Kidney (tissue), 14 donors: ENCODE data around the gene CCDC87. TPM values are rescaled to one million over a fixed set of nuclear protein-coding genes. Genes with fewer than 3 reads are reported as not detected.
"Not testable (repeated sequence)": the region's sequence is repeated elsewhere in the genome, so short reads cannot be mapped to it uniquely, and the experiment has no call there.

ENCODE experiments used
- DNase-seq, 5 donors: peaks; one replicate each; pipeline ENCODE4 v3.0.0-alpha.2; 2013 to 2020
- FAIRE-seq: peaks from 2 replicates; lab custom pipeline; 2012; peaks lifted over from hg19 to GRCh38; lab: Jason Lieb, UNC
- H3K27ac ChIP-seq, 2 donors: one replicate each; pipeline ENCODE4 v1.7.0; 2013; ENCODE audit warnings: low read depth in 2 of 2, low read length in 2 of 2, inconsistent platforms in 1 of 2
- H3K27me3 ChIP-seq: one replicate; pipeline ENCODE4 v1.7.1; 2013; ENCODE audit warnings: low read length, inconsistent platforms; ENCODE audit not compliant: control insufficient read depth, insufficient read depth
- H3K36me3 ChIP-seq, 3 donors: one replicate each; pipeline versions ENCODE4 v1.7.0 to v1.7.1; 2013; ENCODE audit warnings: low read length in 3 of 3, control low read depth in 1 of 3, inconsistent platforms in 1 of 3; ENCODE audit not compliant: insufficient read depth in 3 of 3, control insufficient read depth in 2 of 3
- H3K4me1 ChIP-seq, 3 donors: one replicate each; pipeline versions ENCODE4 v1.7.0 to v1.7.1; 2013; ENCODE audit warnings: low read length in 3 of 3, inconsistent platforms in 1 of 3, low read depth in 1 of 3; ENCODE audit not compliant: control insufficient read depth in 2 of 3, insufficient read depth in 2 of 3
- H3K4me3 ChIP-seq, 3 donors: one replicate each; pipeline versions ENCODE4 v1.7.0 to v1.8.1; 2013; ENCODE audit warnings: low read length in 3 of 3, control low read depth in 1 of 3, inconsistent platforms in 1 of 3
- H3K9ac ChIP-seq, 3 donors: one replicate each; pipeline versions ENCODE4 v1.7.0 to v1.7.1; 2013; ENCODE audit warnings: low read length in 3 of 3, control low read depth in 1 of 3, inconsistent platforms in 1 of 3
- H3K9me3 ChIP-seq, 3 donors: one replicate each; pipeline versions ENCODE4 v1.7.0 to v1.7.1; 2013; ENCODE audit warnings: low read length in 3 of 3, control low read depth in 1 of 3, inconsistent platforms in 1 of 3; ENCODE audit not compliant: control insufficient read depth in 2 of 3, insufficient read depth in 1 of 3
- intact Hi-C: fragments of 100-400 bp; cut with DNase I; formaldehyde crosslinking; loops from one replicate; pipeline ENCODE4 v1.11.1; 2022
- polyA plus RNA-seq: library from polyadenylated mRNA; stranded (reverse); fragments of 350-450 nt; fragmentation: Illumina TruSeq; extraction: RNeasy Lipid Tissue Mini Kit (QIAGEN cat#74804); gene quantifications from one replicate; pipeline ENCODE4 v1.2.3, GENCODE V29; 2014; ENCODE audit warnings: low read depth, low replicate concordance; ENCODE audit not compliant: insufficient read depth
- total RNA-seq: library from RNA; stranded (reverse); fragmentation: NEBNext Ultra II Directional; extraction: Animal tissue kit (Norgen Biotek cat#: 25700); gene quantifications from one replicate; pipeline ENCODE4 v1.2.1, GENCODE V29; 2021
- TF ChIP-seq, protein P1 (sequence below): IDR thresholded peaks from 3 replicates; pipeline ENCODE4 v1.5.1; 2012; ENCODE audit warnings: mild to moderate bottlenecking, moderate library complexity, borderline replicate concordance; ENCODE audit not compliant: insufficient read depth; ENCODE audit errors: extremely low read depth
- donor health status: control.
- donor health status: control.
- donor health status: control.
- donor health status: control.
- donor health status: control.
- donor health status: DM: yes; HTN: yes; CAD: no.
- donor health status: Normal renal cell carcinoma (clear cell type).

Gene CCDC87
- total and polyA plus RNA-seq, 2 donors from 2014 or later, result 0.13 to 1.0 TPM

- peaks cover 0 to 24% (median 20%) of the 10 kb centered on the region in 3 donors for H3K4me1 ChIP-seq
- H3K27me3 ChIP-seq, result no peaks in the 10 kb centered on the region
- no peak overlapping the region for H3K27ac ChIP-seq
- H3K4me3 ChIP-seq, result peak overlapping the region; percentile 68 to 90 (median 70)
- intact Hi-C loops, result no loop called here
- TF ChIP-seq, protein P1, sequence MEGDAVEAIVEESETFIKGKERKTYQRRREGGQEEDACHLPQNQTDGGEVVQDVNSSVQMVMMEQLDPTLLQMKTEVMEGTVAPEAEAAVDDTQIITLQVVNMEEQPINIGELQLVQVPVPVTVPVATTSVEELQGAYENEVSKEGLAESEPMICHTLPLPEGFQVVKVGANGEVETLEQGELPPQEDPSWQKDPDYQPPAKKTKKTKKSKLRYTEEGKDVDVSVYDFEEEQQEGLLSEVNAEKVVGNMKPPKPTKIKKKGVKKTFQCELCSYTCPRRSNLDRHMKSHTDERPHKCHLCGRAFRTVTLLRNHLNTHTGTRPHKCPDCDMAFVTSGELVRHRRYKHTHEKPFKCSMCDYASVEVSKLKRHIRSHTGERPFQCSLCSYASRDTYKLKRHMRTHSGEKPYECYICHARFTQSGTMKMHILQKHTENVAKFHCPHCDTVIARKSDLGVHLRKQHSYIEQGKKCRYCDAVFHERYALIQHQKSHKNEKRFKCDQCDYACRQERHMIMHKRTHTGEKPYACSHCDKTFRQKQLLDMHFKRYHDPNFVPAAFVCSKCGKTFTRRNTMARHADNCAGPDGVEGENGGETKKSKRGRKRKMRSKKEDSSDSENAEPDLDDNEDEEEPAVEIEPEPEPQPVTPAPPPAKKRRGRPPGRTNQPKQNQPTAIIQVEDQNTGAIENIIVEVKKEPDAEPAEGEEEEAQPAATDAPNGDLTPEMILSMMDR, result no peak
- peak overlapping the region; percentile 30 to 90 (median 81) for H3K9ac ChIP-seq
- H3K9me3 ChIP-seq, result no peaks in the 10 kb centered on the region
- FAIRE-seq, result no peak
- DNase-seq, result no peak
- no peaks in the 10 kb centered on the region for H3K36me3 ChIP-seq
Measured at GRCh38 chr11:66593650-66594049, 787 bp upstream of the CCDC87 start.

GRCh38 chr11:66593303-66593635 is 406 bp upstream of the CCDC87 start:
- DNase-seq (no peak), FAIRE-seq (no peak)
- Histone ChIP-seq H3K27ac (peak overlapping the region; percentile 45 to 81), H3K9me3 (no peaks in the 10 kb centered on the region), H3K4me3 (peak overlapping the region; percentile 68 to 90 (median 70)), H3K9ac (peak overlapping the region; percentile 30 to 90 (median 81)), H3K27me3 (no peaks in the 10 kb centered on the region), H3K36me3 (no peaks in the 10 kb centered on the region), H3K4me1 (peaks cover 0 to 24% (median 20%) of the 10 kb centered on the region in 3 donors)
- TF ChIP-seq, protein P1, result no peak
- intact Hi-C loops, result no loop called here

- Histone ChIP-seq H3K9ac (no peak overlapping the region), H3K27ac (no peak overlapping the region), H3K36me3 (no peaks in the 10 kb centered on the region), H3K4me1 (peaks cover 0 to 24% (median 20%) of the 10 kb centered on the region in 3 donors), H3K27me3 (no peaks in the 10 kb centered on the region), H3K9me3 (no peaks in the 10 kb centered on the region), H3K4me3 (no peak overlapping the region)
- DNase-seq, result no peak
- no peak for FAIRE-seq
- intact Hi-C loops, result no loop called here
- TF ChIP-seq, protein P1, result no peak
Measured at GRCh38 chr11:66591175-66591574, 1.7 kb downstream of the CCDC87 start.

- FAIRE-seq, result no peak
- no peaks in the 10 kb centered on the region for H3K36me3 ChIP-seq
- no peak for DNase-seq
- peaks cover 0 to 19% (median 14%) of the 10 kb centered on the region in 3 donors for H3K4me1 ChIP-seq
- no peak overlapping the region for H3K27ac ChIP-seq
- no peak overlapping the region for H3K9ac ChIP-seq
- no peaks in the 10 kb centered on the region for H3K27me3 ChIP-seq
- intact Hi-C loops, result no loop called here
- TF ChIP-seq, protein P1, result no peak
- H3K9me3 ChIP-seq, result no peaks in the 10 kb centered on the region
- H3K4me3 ChIP-seq, result no peak overlapping the region
Measured at GRCh38 chr11:66589996-66590675, 2.7 kb downstream of the CCDC87 start.

- peaks cover 0 to 14% (median 6%) of the 10 kb centered on the region in 3 donors for H3K4me1 ChIP-seq
- H3K9ac ChIP-seq, DNase-seq, H3K4me3 ChIP-seq, H3K27ac ChIP-seq, intact Hi-C loops, FAIRE-seq, H3K27me3 ChIP-seq, H3K36me3 ChIP-seq, H3K9me3 ChIP-seq: not testable (repeated sequence)
Measured at GRCh38 chr11:66589315-66589714, 3.5 kb downstream of the CCDC87 start.
